Measurements from ENCODE around the gene FGD5.

Gene FGD5

GRCh38 chr3:14824646-14825045 is 5.9 kb downstream of the FGD5 start:
- Histone ChIP-seq H3K36me3 (no peaks in the 10 kb centered on the region), H3K4me3 (ENCODE audit: low read depth in 1 of 2, low read length in 1 of 2) (no peak overlapping the region), H3K27me3 (peaks cover 81% of the 10 kb centered on the region), H3K9me3 (no peaks in the 10 kb centered on the region), H3K4me1 (ENCODE audit: control insufficient read depth in 1 of 2, insufficient read depth in 1 of 2, low read depth in 1 of 2, low read length in 1 of 2) (peaks cover 21 to 36% of the 10 kb centered on the region in 2 experiments), H3K27ac (no peak overlapping the region)
- no peak for TF ChIP-seq CTCF (IDR thresholded peaks at IDR 0.05)

GRCh38 chr3:14826069-14826468 is 7.3 kb downstream of the FGD5 start:
- no peak overlapping the region for H3K27ac ChIP-seq
- TF ChIP-seq CTCF (IDR thresholded peaks at IDR 0.05), result no peak
- H3K4me1 ChIP-seq (ENCODE audit: control insufficient read depth in 1 of 2, insufficient read depth in 1 of 2, low read depth in 1 of 2, low read length in 1 of 2), result peaks cover 21 to 36% of the 10 kb centered on the region in 2 experiments
- peaks cover 78% of the 10 kb centered on the region for H3K27me3 ChIP-seq
- no peaks in the 10 kb centered on the region for H3K36me3 ChIP-seq
- H3K9me3 ChIP-seq, result no peaks in the 10 kb centered on the region
- no peak overlapping the region for H3K4me3 ChIP-seq (ENCODE audit: low read depth in 1 of 2, low read length in 1 of 2)

GRCh38 chr3:14827776-14828175 is 9.0 kb downstream of the FGD5 start:
- peaks cover 72% of the 10 kb centered on the region for H3K27me3 ChIP-seq
- peaks cover 17 to 30% of the 10 kb centered on the region in 2 experiments for H3K4me1 ChIP-seq (ENCODE audit: control insufficient read depth in 1 of 2, insufficient read depth in 1 of 2, low read depth in 1 of 2, low read length in 1 of 2)
- no peak overlapping the region for H3K4me3 ChIP-seq (ENCODE audit: low read depth in 1 of 2, low read length in 1 of 2)
- no peak for TF ChIP-seq CTCF (IDR thresholded peaks at IDR 0.05)
- H3K27ac ChIP-seq, result no peak overlapping the region
- no peaks in the 10 kb centered on the region for H3K9me3 ChIP-seq
- no peaks in the 10 kb centered on the region for H3K36me3 ChIP-seq

- no peaks in the 10 kb centered on the region for H3K36me3 ChIP-seq
- no peak for TF ChIP-seq CTCF (IDR thresholded peaks at IDR 0.05)
- H3K4me3 ChIP-seq (ENCODE audit: low read depth in 1 of 2, low read length in 1 of 2), result no peak overlapping the region
- H3K9me3 ChIP-seq, result no peaks in the 10 kb centered on the region
- peaks cover 69% of the 10 kb centered on the region for H3K27me3 ChIP-seq
- H3K27ac ChIP-seq, result no peak overlapping the region
- H3K4me1 ChIP-seq (ENCODE audit: control insufficient read depth in 1 of 2, insufficient read depth in 1 of 2, low read depth in 1 of 2, low read length in 1 of 2), result peaks cover 0 to 10% of the 10 kb centered on the region in 2 experiments
These were observed 11.0 kb downstream of the FGD5 start for GRCh38 chr3:14829811-14830210.

- TF ChIP-seq CTCF (IDR thresholded peaks at IDR 0.05), result no peak
- H3K27me3 ChIP-seq, result peaks cover 47% of the 10 kb centered on the region
These were observed 13.2 kb downstream of the FGD5 start for GRCh38 chr3:14831916-14832450.

More at GRCh38 chr3:14831916-14832450, 13.2 kb downstream of the FGD5 start:
- peaks cover 0 to 4% of the 10 kb centered on the region in 2 experiments for H3K4me1 ChIP-seq (ENCODE audit: control insufficient read depth in 1 of 2, insufficient read depth in 1 of 2, low read depth in 1 of 2, low read length in 1 of 2)
- H3K4me3 ChIP-seq (ENCODE audit: low read depth in 1 of 2, low read length in 1 of 2), result no peak overlapping the region
- no peaks in the 10 kb centered on the region for H3K9me3 ChIP-seq
- H3K36me3 ChIP-seq, result no peaks in the 10 kb centered on the region
- no peak overlapping the region for H3K27ac ChIP-seq
